ENCODE measurements around the gene PITPNB. TPM values are rescaled to one million over a fixed set of nuclear protein-coding genes. Genes with fewer than 3 reads are reported as not detected.

The PITPNB gene
- total and polyA plus RNA-seq, 2 of the 13 experiments (the other 11 are each of a cell fraction or from before 2014, with no cell fraction given), result 17.0 to 30.1 TPM

- no peak overlapping the region for H3K9ac ChIP-seq (ENCODE audit: insufficient read depth, low read depth, low read length)
- no TSS peak for BruUV-seq (replicated peaks)
- DNase-seq (ENCODE audit: low spot score) (no peak), ATAC-seq (no peak), FAIRE-seq (no peak)
- H4K20me1 ChIP-seq (ENCODE audit: insufficient read depth, low read length), result peaks cover 24% of the 10 kb centered on the region; the same call in 1 of the 2 replicates
- H3K79me2 ChIP-seq (ENCODE audit: insufficient read depth, low read length), result peaks cover 60% of the 10 kb centered on the region
- peak; percentile 79; the same call in 1 of the 2 replicates for TF ChIP-seq LCORL (IDR thresholded peaks at IDR 0.05)
- TF ChIP-seq LCORL (CRISPR knock-in tag; IDR thresholded peaks at IDR 0.05), result no peak
- no peak for TF ChIP-seq ATRX (CRISPR knock-in tag; IDR thresholded peaks at IDR 0.05; ENCODE audit: borderline replicate concordance)
- TF ChIP-seq ZNF407 (CRISPR knock-in tag; IDR thresholded peaks at IDR 0.05; ENCODE audit: not compliant biosample characterization), result no peak
- TF ChIP-seq ZNF224 (CRISPR knock-in tag; IDR thresholded peaks at IDR 0.05), result no peak
- TF ChIP-seq BCL6 (CRISPR knock-in tag; IDR thresholded peaks at IDR 0.05), result no peak
- H3K27ac ChIP-seq (ENCODE audit: extremely low read length, insufficient read depth, low read length), result no peak overlapping the region
- H3K9me3 ChIP-seq (ENCODE audit: low read length), result no peaks in the 10 kb centered on the region
- POLR2A ChIA-PET, result interaction anchor here (2.0 kb wide), 1 partner anchor 8 kb away, joined by 4 read pairs; the partner anchor contains the start of gene PITPNB
- no peak overlapping the region for H3K4me2 ChIP-seq (ENCODE audit: low read depth, low read length)
- CTCF ChIA-PET (ENCODE audit: low intra/inter-chr PET ratio, low total read pairs), result no interaction called here
- no peak overlapping the region for H3K4me3 ChIP-seq (replicated peaks in 1 of 3; ENCODE audit: insufficient read depth in 1 of 3, low read depth in 2 of 3, low read length in 3 of 3)
- H2AFZ ChIP-seq (ENCODE audit: low read length), result no peak overlapping the region
- in situ Hi-C loops (cut with HindIII; ENCODE audit: extremely low pct_ligation_motif_present, low pct_unique_long_range_greater_than_20kb), result no loop called here
- H3K36me3 ChIP-seq (replicated peaks in 1 of 2; ENCODE audit: control insufficient read depth in 1 of 2, insufficient read depth in 2 of 2, low read length in 2 of 2), result peaks cover 5 to 51% of the 10 kb centered on the region in 2 experiments
- no peaks in the 10 kb centered on the region for H3K27me3 ChIP-seq (ENCODE audit: control insufficient read depth in 1 of 2, insufficient read depth in 2 of 2, low read length in 2 of 2)
- intact Hi-C loops (cut with micrococcal nuclease; ENCODE audit: unreplicated experiment), result loop anchor here (10.0 kb wide), 1 partner anchor 63 kb away; no protein-coding TSS in a partner anchor
- peaks cover 35% of the 10 kb centered on the region for H3K4me1 ChIP-seq (ENCODE audit: insufficient read depth, low read length)
- WGBS (ENCODE audit: low lambda C conversion rate), result 98% methylated on average over 1 of the region's 1 CpG
These were observed 7.7 kb downstream of the PITPNB start for GRCh38 chr22:27911330-27911729.
